Loucy (cell line): Measurements from ENCODE around the gene BTBD9.

Experiments
- CTCF ChIP-seq: fragments of 200-600 bp; sonication (generic); conservative IDR thresholded peaks from 2 replicates; pipeline ENCODE4 v1.5.1; 2014; ENCODE audit warnings: mild to moderate bottlenecking, antibody characterized with exemption, low read length
- EZH2phosphoT487 ChIP-seq: fragments of 200-600 bp; IDR thresholded peaks from 2 replicates; pipeline ENCODE4 v1.6.1; 2018; ENCODE audit warnings: antibody characterized with exemption, mild to moderate bottlenecking, moderate library complexity, borderline replicate concordance

GRCh38 chr6:38141085-38141484, 498.6 kb downstream of the BTBD9 start:
- TF ChIP-seq CTCF (no peak), EZH2phosphoT487 (no peak)
